ENCODE measurements around the gene ANO7. TPM values are rescaled to one million over a fixed set of nuclear protein-coding genes. Genes with fewer than 3 reads are reported as not detected.
"Not testable (repeated sequence)": the region's sequence is repeated elsewhere in the genome, so short reads cannot be mapped to it uniquely, and the experiment has no call there.

ANO7 gene
- total RNA-seq, 1 experiment from 2014 or later = 6.9 TPM

- TF ChIP-seq REST (IDR thresholded peaks at IDR 0.05; ENCODE audit: insufficient read depth in 1 of 2, low read depth in 2 of 2, low read length in 1 of 2) (no peak), POLR2AphosphoS5 (IDR thresholded peaks at IDR 0.05; ENCODE audit: low read depth, low read length) (no peak), SIN3A (IDR thresholded peaks at IDR 0.05; ENCODE audit: borderline replicate concordance, insufficient read depth, low read depth, low read length) (no peak), CTCF (IDR thresholded peaks at IDR 0.05) (no peak), TCF7L2 (IDR thresholded peaks at IDR 0.05; ENCODE audit: low read depth, low read length) (no peak)
- in situ Hi-C loops (cut with HindIII; ENCODE audit: low pct_unique_long_range_greater_than_20kb, low sequenced_read_pairs) (no loop called here), intact Hi-C loops (cut with micrococcal nuclease; ENCODE audit: unreplicated experiment) (no loop called here)
- ChIA-PET POLR2A (no interaction called here), CTCF (no interaction called here)
- no TSS peak for BruUV-seq (replicated peaks)
- Histone ChIP-seq H3K4me3 (ENCODE audit: low read depth in 2 of 2, low read length in 2 of 2) (no peak overlapping the region), H3K27me3 (ENCODE audit: control insufficient read depth, insufficient read depth, low read length) (no peaks in the 10 kb centered on the region), H3K4me1 (ENCODE audit: control insufficient read depth, insufficient read depth, low read length) (no peaks in the 10 kb centered on the region), H3K27ac (ENCODE audit: low read length) (no peak overlapping the region), H3K9me3 (ENCODE audit: control insufficient read depth, insufficient read depth, low read depth, low read length) (no peaks in the 10 kb centered on the region), H3K36me3 (ENCODE audit: control insufficient read depth, insufficient read depth, low read length) (no peaks in the 10 kb centered on the region)
- ATAC-seq (no peak), DNase-seq (ENCODE audit: low read depth, low spot score) (no peak)
Observed at GRCh38 chr2:241195506-241196130, 7.1 kb downstream of the ANO7 start.

DNA sequence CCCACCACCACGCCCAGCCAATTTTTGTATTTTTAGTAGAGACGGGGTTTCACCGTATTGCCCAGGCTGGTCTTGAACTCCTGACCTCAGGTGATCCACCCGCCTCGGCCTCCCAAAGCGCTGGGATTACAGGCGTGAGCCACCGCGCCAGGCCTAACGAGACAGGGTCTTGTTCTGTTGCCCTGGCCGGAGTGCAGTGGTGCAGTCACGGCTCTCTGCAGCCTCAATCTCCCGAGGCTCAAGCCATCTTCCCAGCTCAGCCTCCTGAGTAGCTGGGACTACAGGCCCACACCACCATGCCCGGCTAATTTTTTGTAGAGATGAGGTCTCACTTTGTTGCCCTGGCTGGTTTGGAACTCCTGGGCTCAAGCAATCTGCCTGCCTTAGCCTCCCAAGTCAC, 8.8 kb downstream of the ANO7 start:
- ATAC-seq; H3K9me3 ChIP-seq (ENCODE audit: control insufficient read depth, insufficient read depth, low read depth, low read length); H3K4me1 ChIP-seq (ENCODE audit: control insufficient read depth, insufficient read depth, low read length); CTCF ChIA-PET; H3K4me3 ChIP-seq (ENCODE audit: low read depth in 2 of 2, low read length in 2 of 2); BruUV-seq (replicated peaks); H3K27me3 ChIP-seq (ENCODE audit: control insufficient read depth, insufficient read depth, low read length); POLR2A ChIA-PET; in situ Hi-C loops (cut with HindIII; ENCODE audit: low pct_unique_long_range_greater_than_20kb, low sequenced_read_pairs); intact Hi-C loops (cut with micrococcal nuclease; ENCODE audit: unreplicated experiment); H3K27ac ChIP-seq (ENCODE audit: low read length); H3K36me3 ChIP-seq (ENCODE audit: control insufficient read depth, insufficient read depth, low read length); DNase-seq (ENCODE audit: low read depth, low spot score): not testable (repeated sequence)

DNA sequence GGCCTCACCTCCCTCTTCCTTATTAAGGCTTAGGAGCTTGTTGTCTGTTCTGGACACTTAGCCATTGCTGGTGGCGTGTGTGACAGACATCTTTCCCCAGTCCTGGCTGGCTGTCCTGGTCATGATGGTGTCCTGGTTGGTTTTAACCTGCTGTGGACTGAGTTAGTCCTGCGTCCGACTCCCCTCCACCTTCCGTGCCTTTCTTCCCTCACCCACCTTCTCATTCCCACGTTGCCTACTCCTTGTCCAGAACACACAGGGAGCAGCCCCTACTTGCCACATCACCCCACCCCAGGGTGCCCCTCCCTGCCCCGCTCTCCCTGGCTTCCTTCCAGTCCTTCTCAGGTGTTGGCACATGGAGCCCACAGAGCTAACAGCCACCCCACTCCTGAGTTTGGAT, 9.5 kb downstream of the ANO7 start:
- CTCF ChIA-PET = no interaction called here
- no peak for DNase-seq (ENCODE audit: low read depth, low spot score)
- no peaks in the 10 kb centered on the region for H3K27me3 ChIP-seq (ENCODE audit: control insufficient read depth, insufficient read depth, low read length)
- TF ChIP-seq SIN3A (IDR thresholded peaks at IDR 0.05; ENCODE audit: borderline replicate concordance, insufficient read depth, low read depth, low read length) (no peak), TCF7L2 (IDR thresholded peaks at IDR 0.05; ENCODE audit: low read depth, low read length) (no peak), CTCF (IDR thresholded peaks at IDR 0.05) (no peak), POLR2AphosphoS5 (IDR thresholded peaks at IDR 0.05; ENCODE audit: low read depth, low read length) (no peak)
- no peak for ATAC-seq
- H3K4me3 ChIP-seq (ENCODE audit: low read depth in 2 of 2, low read length in 2 of 2) = no peak overlapping the region
- H3K9me3 ChIP-seq (ENCODE audit: control insufficient read depth, insufficient read depth, low read depth, low read length) = no peaks in the 10 kb centered on the region
- no peaks in the 10 kb centered on the region for H3K36me3 ChIP-seq (ENCODE audit: control insufficient read depth, insufficient read depth, low read length)
- H3K4me1 ChIP-seq (ENCODE audit: control insufficient read depth, insufficient read depth, low read length) = no peaks in the 10 kb centered on the region
- no peak overlapping the region for H3K27ac ChIP-seq (ENCODE audit: low read length)
- in situ Hi-C loops (cut with HindIII; ENCODE audit: low pct_unique_long_range_greater_than_20kb, low sequenced_read_pairs) (no loop called here), intact Hi-C loops (cut with micrococcal nuclease; ENCODE audit: unreplicated experiment) (no loop called here)
- POLR2A ChIA-PET = no interaction called here
- no TSS peak for BruUV-seq (replicated peaks)
